Measurements from ENCODE around the gene ZNF335. TPM values are rescaled to one million over a fixed set of nuclear protein-coding genes. Genes with fewer than 3 reads are reported as not detected.

The ZNF335 gene
- total and polyA plus RNA-seq, 2 donors (not counting 1 experiment from before 2014, with no cell fraction given), result 4.8 to 10.2 TPM

GRCh38 chr20:45921337-45922189 is 50.4 kb downstream of the ZNF335 start:
- Histone ChIP-seq H3K79me2 (ENCODE audit: control insufficient read depth, insufficient read depth, low read length) (no peaks in the 10 kb centered on the region), H3K36me3 (ENCODE audit: control insufficient read depth, insufficient read depth, low read length) (no peaks in the 10 kb centered on the region), H3K4me1 (ENCODE audit: control insufficient read depth, extremely low read depth, insufficient read depth, low read length) (peaks cover 25% of the 10 kb centered on the region), H3K4me3 (replicated peaks in 1 of 4; ENCODE audit: control extremely low read depth in 1 of 4, insufficient read depth in 1 of 4, low read depth in 3 of 4, low read length in 4 of 4) (no peak overlapping the region), H3K9me3 (ENCODE audit: control insufficient read depth, insufficient read depth, low read depth, low read length) (no peaks in the 10 kb centered on the region), H3K9ac (ENCODE audit: insufficient read depth, low read length) (no peak overlapping the region), H3K27ac (ENCODE audit: insufficient read depth, low read length) (no peak overlapping the region), H4K20me1 (ENCODE audit: control insufficient read depth, extremely low read depth, insufficient read depth, low read length) (no peaks in the 10 kb centered on the region), H3K4me2 (ENCODE audit: extremely low read depth, insufficient read depth, low read length) (no peak overlapping the region), H3K27me3 (ENCODE audit: control insufficient read depth, insufficient read depth, low read length) (no peaks in the 10 kb centered on the region), H2AFZ (ENCODE audit: low read length) (no peak overlapping the region)
- no peak for DNase-seq (ENCODE audit: low read depth in 2 of 2)
- no peak for TF ChIP-seq EZH2 (IDR thresholded peaks at IDR 0.05; ENCODE audit: low read length, missing control alignments)
- no peak for TF ChIP-seq CTCF (conservative IDR thresholded peaks at IDR 0.05 in 1 of 2, IDR thresholded peaks at IDR 0.05 in 1 of 2; ENCODE audit: low read depth in 1 of 2, low read length in 2 of 2)

GRCh38 chr20:45920462-45921336 is 51.3 kb downstream of the ZNF335 start:
- Histone ChIP-seq H3K9me3 (ENCODE audit: control insufficient read depth, insufficient read depth, low read depth, low read length) (no peaks in the 10 kb centered on the region), H3K27me3 (ENCODE audit: control insufficient read depth, insufficient read depth, low read length) (no peaks in the 10 kb centered on the region), H3K4me2 (ENCODE audit: extremely low read depth, insufficient read depth, low read length) (peak overlapping the region; percentile 79), H3K4me1 (ENCODE audit: control insufficient read depth, extremely low read depth, insufficient read depth, low read length) (peaks cover 25% of the 10 kb centered on the region), H2AFZ (ENCODE audit: low read length) (peak overlapping the region; percentile 1), H3K36me3 (ENCODE audit: control insufficient read depth, insufficient read depth, low read length) (no peaks in the 10 kb centered on the region), H4K20me1 (ENCODE audit: control insufficient read depth, extremely low read depth, insufficient read depth, low read length) (no peaks in the 10 kb centered on the region), H3K4me3 (replicated peaks in 1 of 4; ENCODE audit: control extremely low read depth in 1 of 4, insufficient read depth in 1 of 4, low read depth in 3 of 4, low read length in 4 of 4) (peak overlapping the region in 1 of 4 experiments; percentile 8), H3K9ac (ENCODE audit: insufficient read depth, low read length) (no peak overlapping the region), H3K27ac (ENCODE audit: insufficient read depth, low read length) (peak overlapping the region; percentile 46), H3K79me2 (ENCODE audit: control insufficient read depth, insufficient read depth, low read length) (no peaks in the 10 kb centered on the region)
- TF ChIP-seq EZH2 (IDR thresholded peaks at IDR 0.05; ENCODE audit: low read length, missing control alignments) (no peak), CTCF (conservative IDR thresholded peaks at IDR 0.05 in 1 of 2, IDR thresholded peaks at IDR 0.05 in 1 of 2; ENCODE audit: low read depth in 1 of 2, low read length in 2 of 2) (no peak)
- DNase-seq (ENCODE audit: low read depth in 2 of 2), result peak in 1 of 2 donors; percentile 41

Data from fibroblast of lung (primary cell).